DMS53 treated with DMSO at 0.1 percent for 48 hours (cell line): Measurements from ENCODE around the gene FGFRL1.
A peak's percentile ranks its signal among the peaks of the same experiment; 100 is the strongest.

Experiments
- DNase-seq: peaks from one replicate; lab custom pipeline; 2025; ENCODE audit not compliant: unreplicated experiment; lab: John Stamatoyannopoulos, UW

The FGFRL1 gene

GRCh38 chr4:991451-992296 is 19.8 kb upstream of the FGFRL1 start:
- no peak for DNase-seq

- DNase-seq: peak; percentile 98
Measured at GRCh38 chr4:992297-993110, 18.9 kb upstream of the FGFRL1 start.

GRCh38 chr4:993111-994029 is 18.1 kb upstream of the FGFRL1 start, which contains the start of gene SLC26A1:
Gene SLC26A1, minus strand, starts transcription at chr4:993404. Its CDS starts 1,701 bp downstream, at chr4:991703.
- DNase-seq: peak; percentile 91

- no peak for DNase-seq
Measured at GRCh38 chr4:995311-996026, 16.0 kb upstream of the FGFRL1 start.

- DNase-seq: no peak
Measured at GRCh38 chr4:996030-996996, 15.1 kb upstream of the FGFRL1 start.

GRCh38 chr4:996997-997374 is 14.4 kb upstream of the FGFRL1 start:
- DNase-seq: no peak

GRCh38 chr4:997375-998071 is 13.9 kb upstream of the FGFRL1 start:
- DNase-seq: no peak

GRCh38 chr4:998096-998691 is 13.2 kb upstream of the FGFRL1 start:
- no peak for DNase-seq

GRCh38 chr4:999240-999863 is 12.1 kb upstream of the FGFRL1 start:
- DNase-seq: peak; percentile 46

- no peak for DNase-seq
Measured at GRCh38 chr4:999882-1000425, 11.5 kb upstream of the FGFRL1 start.

GRCh38 chr4:1000686-1001260 is 10.7 kb upstream of the FGFRL1 start:
- no peak for DNase-seq

- DNase-seq: no peak
Measured at GRCh38 chr4:1001561-1002130, 9.8 kb upstream of the FGFRL1 start.

- no peak for DNase-seq
Measured at GRCh38 chr4:1002131-1002630, 9.2 kb upstream of the FGFRL1 start.

GRCh38 chr4:1002631-1003251 is 8.7 kb upstream of the FGFRL1 start:
- no peak for DNase-seq

GRCh38 chr4:1003271-1004070 is 8.0 kb upstream of the FGFRL1 start:
- DNase-seq: no peak
